Measurements from ENCODE around the gene KRTAP10-7. TPM values are rescaled to one million over a fixed set of nuclear protein-coding genes. Genes with fewer than 3 reads are reported as not detected.

The KRTAP10-7 gene
- total and polyA plus RNA-seq, 2 of the 13 experiments (the other 11 are each of a cell fraction or from before 2014, with no cell fraction given) = not detected

GRCh38 chr21:44574457-44575306, 25.7 kb upstream of the KRTAP10-7 start (continued):
- TF ChIP-seq SOX13 (IDR thresholded peaks at IDR 0.05) (no peak), SOX13 (CRISPR knock-in tag; conservative IDR thresholded peaks at IDR 0.05 in 1 of 2, IDR thresholded peaks at IDR 0.05 in 1 of 2) (peak in 1 of 2 experiments; percentile 72; a peak in 2 of 4 replicates), KLF16 (CRISPR knock-in tag; IDR thresholded peaks at IDR 0.05) (no peak), ZBTB8A (CRISPR knock-in tag; IDR thresholded peaks at IDR 0.05; ENCODE audit: borderline replicate concordance, low read depth) (no peak), ARID4A (CRISPR knock-in tag; IDR thresholded peaks at IDR 0.05; ENCODE audit: borderline replicate concordance) (peak; percentile 52; the same call in 1 of the 2 replicates), ZNF251 (CRISPR knock-in tag; IDR thresholded peaks at IDR 0.05) (0 out of 2 replicates have a peak, but pooled peaks have one; percentile 5), TAF1 (CRISPR knock-in tag; IDR thresholded peaks at IDR 0.05) (no peak), ZNF709 (CRISPR knock-in tag; IDR thresholded peaks at IDR 0.05) (0 out of 2 replicates have a peak, but pooled peaks have one; percentile 29), ZBTB39 (CRISPR knock-in tag; IDR thresholded peaks at IDR 0.05) (no peak), ZSCAN12 (CRISPR knock-in tag; IDR thresholded peaks at IDR 0.05) (no peak), ZNF232 (CRISPR knock-in tag; IDR thresholded peaks at IDR 0.05; ENCODE audit: borderline replicate concordance) (no peak), ZNF609 (CRISPR knock-in tag; IDR thresholded peaks at IDR 0.05; ENCODE audit: borderline replicate concordance) (peak; percentile 55; the same call in 1 of the 2 replicates), PCBP1 (IDR thresholded peaks at IDR 0.05; ENCODE audit: borderline replicate concordance, low read depth, low read length) (no peak), ZMAT3 (CRISPR knock-in tag; conservative IDR thresholded peaks at IDR 0.05) (no peak)

All from HepG2 (cell line).